AG04450 (cell line): ENCODE measurements around the gene CCR4. TPM values are rescaled to one million over a fixed set of nuclear protein-coding genes. Genes with fewer than 3 reads are reported as not detected.
"Not testable (repeated sequence)": the region's sequence is repeated elsewhere in the genome, so short reads cannot be mapped to it uniquely, and the experiment has no call there.

Experiments used
- CTCF ChIA-PET: fragments of 300-600, 350-600 bp; formaldehyde crosslinking; extraction: SDS; loops from one replicate; lab custom pipeline; 2022; ENCODE audit warnings: antibody characterized with exemption, inconsistent platforms; lab: Charles Lee
- POLR2A ChIA-PET: fragments of 350-600 bp; formaldehyde crosslinking; extraction: SDS; loops from one replicate; lab custom pipeline; 2021; ENCODE audit warnings: antibody characterized with exemption, inconsistent platforms; lab: Yijun Ruan, JAX
- DNase-seq: peaks from one replicate; pipeline ENCODE4 v3.0.0-alpha.2; 2011; ENCODE audit warnings: low read depth, low spot score
- H3K27ac ChIP-seq: one replicate; pipeline ENCODE4 v1.5.1; 2012; ENCODE audit warnings: low read depth, low read length, control low read depth
- H3K27me3 ChIP-seq: one replicate; pipeline ENCODE4 v1.6.0; 2012; ENCODE audit warnings: low read length; ENCODE audit not compliant: control insufficient read depth, insufficient read depth
- H3K4me3 ChIP-seq: 2 replicates; pipeline ENCODE4 v1.5.1; 2011; ENCODE audit warnings: mild to moderate bottlenecking, low read depth, low read length, control low read depth
- H3K9me3 ChIP-seq: 2 replicates; pipeline ENCODE4 v1.5.1; 2012; ENCODE audit warnings: low read length; ENCODE audit not compliant: control insufficient read depth, insufficient read depth
- CTCF ChIP-seq: IDR thresholded peaks from 2 replicates; pipeline ENCODE4 v1.5.1; 2011; ENCODE audit warnings: low read depth, low read length, control low read depth, inconsistent platforms
- polyA minus RNA-seq: library from RNA; depleted of rRNA, polyadenylated mRNA; stranded (reverse); fragments of >200 nt; gene quantifications from 2 replicates; pipeline ENCODE4 v1.2.3, GENCODE V29; 2011; rRNA and poly(A)+ RNA removed
- polyA plus RNA-seq: library from polyadenylated mRNA; depleted of rRNA; stranded (reverse); fragments of >200 nt; gene quantifications from 2 replicates; pipeline ENCODE4 v1.2.3, GENCODE V29; 2011; rRNA removed

The CCR4 gene
- polyA plus RNA-seq (not detected in 2 replicates), polyA minus RNA-seq (not detected in 2 replicates)

GRCh38 chr3:32951410-32951811, at the start of gene CCR4:
Gene CCR4 (plus strand): TSS chr3:32951644. CDS start chr3:32953423, 1,779 bp downstream.
- CTCF ChIA-PET, result interaction anchor here (1.8 to 8.3 kb wide), 2 partner anchors 124 to 180 kb away, joined by 7 to 181 read pairs; no protein-coding TSS in a partner anchor
- no peak for DNase-seq

GRCh38 chr3:32902887-32903371, 48.5 kb upstream of the CCR4 start:
- POLR2A ChIA-PET, H3K27ac ChIP-seq, H3K4me3 ChIP-seq, DNase-seq, CTCF ChIA-PET, H3K9me3 ChIP-seq, H3K27me3 ChIP-seq: not testable (repeated sequence)

More at GRCh38 chr3:32951410-32951811, at the start of gene CCR4:
- H3K27me3 ChIP-seq, result peaks cover 9% of the 10 kb centered on the region
- TF ChIP-seq CTCF, result no peak
- H3K4me3 ChIP-seq, result no peak within 1 kb of the TSS
- H3K27ac ChIP-seq, result no peak within 1 kb of the TSS
- POLR2A ChIA-PET, result no interaction called here
- H3K9me3 ChIP-seq, result no peaks in the 10 kb centered on the region

- CTCF ChIA-PET, result no interaction called here
- H3K4me3 ChIP-seq, result no peak overlapping the region
- POLR2A ChIA-PET, result no interaction called here
- peaks cover under 1% of the 10 kb centered on the region for H3K27me3 ChIP-seq
- H3K9me3 ChIP-seq, result no peaks in the 10 kb centered on the region; the same call in 1 of the 2 replicates
- no peak overlapping the region for H3K27ac ChIP-seq
- no peak for TF ChIP-seq CTCF
- DNase-seq, result no peak
These were observed 47.5 kb upstream of the CCR4 start for GRCh38 chr3:32903953-32904352.

GRCh38 chr3:32909999-32910398, 41.4 kb upstream of the CCR4 start:
- ChIA-PET POLR2A (no interaction called here), CTCF (interaction anchor here (0.5 to 1.2 kb wide), 2 partner anchors 24 to 458 kb away, joined by 3 to 4 read pairs; no protein-coding TSS in a partner anchor)
- H3K4me3 ChIP-seq, result no peak overlapping the region
- TF ChIP-seq CTCF, result no peak
- DNase-seq, result no peak
- H3K27ac ChIP-seq, result no peak overlapping the region
- H3K27me3 ChIP-seq, result no peaks in the 10 kb centered on the region
- no peaks in the 10 kb centered on the region for H3K9me3 ChIP-seq

GRCh38 chr3:32910954-32911353, 40.5 kb upstream of the CCR4 start:
- Histone ChIP-seq H3K27ac (no peak overlapping the region), H3K9me3 (no peaks in the 10 kb centered on the region), H3K27me3 (no peaks in the 10 kb centered on the region), H3K4me3 (no peak overlapping the region)
- TF ChIP-seq CTCF, result no peak
- ChIA-PET POLR2A (interaction anchor here (0.6 to 0.7 kb wide), 2 partner anchors 63 to 445 kb away, joined by 3 read pairs; no protein-coding TSS in a partner anchor), CTCF (no interaction called here)
- DNase-seq, result no peak
